OCI-LY7 (cell line): Measurements from ENCODE around the gene CAV1.

ENCODE experiments used
- CTCF ChIP-seq: fragments of 200-600 bp; sonication (generic); conservative IDR thresholded peaks from 2 replicates; pipeline ENCODE4 v1.5.1; 2014; ENCODE audit warnings: mild to moderate bottlenecking, antibody characterized with exemption, low read length, moderate library complexity, mixed read lengths
- EZH2phosphoT487 ChIP-seq: fragments of 200-600 bp; sonication (generic); IDR thresholded peaks from 2 replicates; pipeline ENCODE4 v1.6.1; 2018; ENCODE audit warnings: low read depth, borderline replicate concordance, mild to moderate bottlenecking, mixed run types, antibody characterized with exemption, low read length, moderate library complexity, mixed read lengths

- TF ChIP-seq CTCF (no peak), EZH2phosphoT487 (no peak)
Measured at GRCh38 chr7:116569737-116570136, 44.9 kb downstream of the CAV1 start.
